HG03469 (cell line): Measurements from ENCODE around the gene TDP2.
"Not testable (repeated sequence)": the region's sequence is repeated elsewhere in the genome, so short reads cannot be mapped to it uniquely, and the experiment has no call there.

Experiments
- ATAC-seq: cut with Tn5 transposase; IDR thresholded peaks from one replicate; pipeline ENCODE4 v1.9.1; 2021; ENCODE audit warnings: mild to moderate bottlenecking, moderate library complexity, moderate number of reproducible peaks; ENCODE audit not compliant: unreplicated experiment

The TDP2 gene, protein sequence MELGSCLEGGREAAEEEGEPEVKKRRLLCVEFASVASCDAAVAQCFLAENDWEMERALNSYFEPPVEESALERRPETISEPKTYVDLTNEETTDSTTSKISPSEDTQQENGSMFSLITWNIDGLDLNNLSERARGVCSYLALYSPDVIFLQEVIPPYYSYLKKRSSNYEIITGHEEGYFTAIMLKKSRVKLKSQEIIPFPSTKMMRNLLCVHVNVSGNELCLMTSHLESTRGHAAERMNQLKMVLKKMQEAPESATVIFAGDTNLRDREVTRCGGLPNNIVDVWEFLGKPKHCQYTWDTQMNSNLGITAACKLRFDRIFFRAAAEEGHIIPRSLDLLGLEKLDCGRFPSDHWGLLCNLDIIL

DNA sequence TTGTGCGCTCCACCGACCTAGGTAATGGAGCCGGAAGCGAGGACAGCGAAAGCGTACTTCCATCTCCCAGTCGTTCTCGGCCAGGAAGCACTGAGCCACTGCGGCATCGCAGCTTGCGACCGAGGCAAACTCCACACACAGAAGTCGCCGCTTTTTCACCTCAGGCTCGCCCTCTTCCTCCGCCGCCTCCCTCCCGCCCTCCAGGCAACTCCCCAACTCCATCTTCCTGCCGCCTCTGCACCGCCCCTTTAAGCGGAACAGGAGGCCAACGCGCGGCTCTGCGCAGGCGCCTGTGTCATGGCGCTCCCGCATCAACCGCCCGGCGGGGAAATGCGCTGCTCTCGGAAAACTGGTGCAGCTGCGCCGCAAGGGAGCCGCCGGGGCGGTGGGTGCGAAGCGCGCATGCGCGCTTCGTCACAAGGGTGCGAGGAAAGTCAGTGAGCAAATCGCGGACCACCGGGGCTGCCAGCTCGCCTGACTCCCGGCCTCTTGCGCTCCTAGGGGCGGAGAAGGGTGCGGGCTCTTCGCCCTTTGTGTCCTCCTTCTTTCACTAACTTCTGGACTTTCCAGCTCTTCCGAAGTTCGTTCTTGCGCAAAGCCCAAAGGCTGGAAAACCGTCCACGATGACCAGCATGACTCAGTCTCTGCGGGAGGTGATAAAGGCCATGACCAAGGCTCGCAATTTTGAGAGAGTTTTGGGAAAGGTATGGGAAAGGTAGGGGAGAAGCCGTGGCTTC lies at the start of gene TDP2, which contains the start of gene ACOT13:
Gene TDP2 (minus strand): TSS at position 259 of the 737 bp plus-strand sequence. CDS start 37 bp downstream, at position 222.
Gene ACOT13 (plus strand): TSS at position 437 of the 737 bp plus-strand sequence. CDS start 187 bp downstream, at position 624.
- peak; percentile 94 for ATAC-seq

GRCh38 chr6:24710519-24711303 lies 44.0 kb upstream of the TDP2 start:
- no peak for ATAC-seq

GRCh38 chr6:24709014-24709711 lies 42.5 kb upstream of the TDP2 start:
- no peak for ATAC-seq

DNA sequence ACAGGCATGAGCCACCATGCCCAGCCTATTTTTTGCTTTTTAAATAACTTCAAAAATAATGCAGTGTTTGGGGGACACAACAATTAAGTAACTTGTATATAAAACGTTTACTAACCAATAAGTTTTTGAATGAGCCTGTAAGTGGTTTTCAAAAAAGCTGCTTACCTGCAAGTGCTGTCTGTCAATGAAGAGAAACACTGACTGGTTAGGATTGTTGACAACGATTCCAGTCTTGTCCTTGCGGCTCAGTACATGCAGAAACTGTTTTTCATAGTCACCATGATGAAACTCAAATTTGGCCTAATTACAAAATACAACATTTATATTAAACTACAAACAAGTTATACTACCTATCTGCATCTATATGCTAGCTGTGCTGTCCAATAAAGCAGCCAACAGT lies 41.9 kb upstream of the TDP2 start:
- no peak for ATAC-seq

DNA sequence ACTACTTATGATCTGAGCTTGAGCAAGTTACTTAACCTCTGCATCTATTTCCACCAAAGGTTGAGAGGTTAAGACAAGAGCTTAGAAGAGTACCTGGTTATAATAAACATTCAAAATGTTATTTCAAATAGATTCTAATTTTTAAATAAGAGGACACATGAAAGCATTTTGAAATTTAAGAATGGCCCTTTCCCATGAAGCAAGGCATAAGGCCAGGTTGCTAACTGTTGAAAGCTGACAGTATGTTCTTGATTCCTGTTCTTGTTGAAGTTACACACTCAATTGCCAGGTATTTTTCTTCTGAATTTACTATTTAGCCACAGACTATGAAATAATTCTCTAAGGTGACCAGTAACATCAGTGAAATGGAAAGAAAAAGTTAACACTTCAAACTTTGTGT lies 37.8 kb upstream of the TDP2 start:
- ATAC-seq = no peak

GRCh38 chr6:24702720-24703282 lies 36.1 kb upstream of the TDP2 start:
- ATAC-seq = no peak

GRCh38 chr6:24699521-24700359 lies 33.0 kb upstream of the TDP2 start:
- no peak for ATAC-seq

DNA sequence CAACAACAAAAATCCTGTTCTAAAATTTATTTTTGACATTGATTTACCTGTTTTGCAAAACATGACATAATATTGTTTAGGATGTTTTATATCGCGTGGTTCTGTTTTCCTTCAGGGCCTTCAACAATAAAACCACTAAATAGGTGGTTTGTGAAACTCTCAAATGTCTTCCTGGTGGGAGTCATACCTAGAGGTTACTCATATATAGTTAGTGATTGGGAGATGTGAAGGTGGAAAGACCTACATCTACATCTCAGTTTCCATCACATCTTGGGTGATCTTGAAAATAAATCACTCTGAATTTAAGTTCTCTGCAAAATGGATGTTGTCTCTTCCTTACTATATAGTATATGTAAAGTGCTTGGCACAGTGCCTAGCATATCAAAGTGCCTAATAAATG lies 29.4 kb upstream of the TDP2 start:
- ATAC-seq = no peak

- ATAC-seq = not testable (repeated sequence)
Measured at GRCh38 chr6:24695635-24696034, 28.9 kb upstream of the TDP2 start.

GRCh38 chr6:24694198-24694597 lies 27.5 kb upstream of the TDP2 start:
- no peak for ATAC-seq

- ATAC-seq = no peak
Measured at GRCh38 chr6:24692848-24693592, 26.3 kb upstream of the TDP2 start.

GRCh38 chr6:24692415-24692814 lies 25.7 kb upstream of the TDP2 start:
- no peak for ATAC-seq

GRCh38 chr6:24692003-24692402 lies 25.3 kb upstream of the TDP2 start:
- no peak for ATAC-seq

DNA sequence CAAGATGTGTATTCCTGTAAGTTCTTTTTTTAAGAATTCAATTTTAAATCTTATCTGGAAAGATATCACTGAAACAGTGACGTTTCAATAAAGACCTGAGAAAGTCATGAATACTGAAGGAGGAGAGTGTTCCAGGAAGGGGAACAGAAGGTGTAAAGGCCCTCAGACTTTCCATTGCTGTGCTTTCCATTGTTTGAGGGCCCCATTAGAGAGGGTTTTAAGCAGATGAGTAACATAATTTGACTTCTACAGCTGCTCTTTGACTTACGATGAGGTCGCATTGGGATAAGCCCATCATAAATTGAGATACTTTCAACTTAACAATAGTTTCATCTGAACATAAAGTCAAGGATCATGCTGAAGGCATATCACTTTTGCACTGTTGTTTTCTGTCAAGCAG lies 24.9 kb upstream of the TDP2 start:
- ATAC-seq = no peak

DNA sequence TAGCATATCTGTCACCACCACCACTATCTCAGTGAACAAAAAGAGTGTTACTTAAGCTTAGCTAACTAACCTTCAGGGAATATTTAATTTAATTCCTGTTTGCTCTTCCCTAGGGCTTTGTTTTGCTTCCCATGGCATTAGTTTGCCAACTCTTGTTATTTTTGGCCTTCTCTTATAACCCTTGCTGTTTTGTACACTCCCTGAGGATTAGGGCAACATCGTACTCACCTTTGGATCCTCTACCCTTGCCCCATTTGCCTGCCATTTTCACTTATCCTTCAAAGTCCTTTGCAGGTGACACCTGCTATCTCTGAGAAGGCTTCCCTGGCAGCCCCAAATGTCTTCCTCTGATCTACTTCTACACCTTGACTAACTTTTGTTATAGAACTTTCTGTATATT lies 23.9 kb upstream of the TDP2 start:
- ATAC-seq = no peak

DNA sequence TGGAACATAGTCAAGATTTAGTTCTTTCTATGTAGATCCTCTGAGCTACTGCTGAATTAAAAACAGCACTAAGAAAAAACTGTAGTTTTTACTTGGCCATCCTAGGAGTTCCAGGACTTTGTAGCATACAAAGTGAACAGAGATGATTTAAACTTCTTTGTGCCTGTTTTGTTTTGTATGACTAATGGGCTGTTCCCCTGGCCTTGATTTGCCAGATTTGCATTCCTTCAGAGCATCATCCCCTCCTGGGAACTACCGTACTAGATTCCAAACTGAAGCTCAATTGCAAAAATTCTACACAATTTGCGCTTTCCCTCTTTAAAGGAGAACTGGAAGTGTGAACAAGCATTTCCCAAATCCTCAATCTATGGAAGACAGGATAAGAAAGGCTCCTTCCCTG lies 23.3 kb upstream of the TDP2 start:
- ATAC-seq = no peak

GRCh38 chr6:24686946-24687345 lies 20.2 kb upstream of the TDP2 start:
- ATAC-seq = no peak

GRCh38 chr6:24686408-24686807 lies 19.7 kb upstream of the TDP2 start:
- ATAC-seq = no peak
